ENCODE data around the gene COL4A2.

COL4A2 gene

GRCh38 chr13:110470272-110471009, 163.4 kb downstream of the COL4A2 start:
- Histone ChIP-seq H3K36me3 (ENCODE audit: control insufficient read depth, insufficient read depth, low read length) (peaks cover 38% of the 10 kb centered on the region), H3K4me1 (ENCODE audit: control insufficient read depth, insufficient read depth, low read length) (peaks cover 13% of the 10 kb centered on the region), H3K9me3 (ENCODE audit: control insufficient read depth, low read length) (no peaks in the 10 kb centered on the region), H3K27ac (ENCODE audit: insufficient read depth, low read depth, low read length, poor library complexity, severe bottlenecking) (no peak overlapping the region), H3K27me3 (ENCODE audit: control insufficient read depth, insufficient read depth, low read length, poor library complexity, severe bottlenecking) (no peaks in the 10 kb centered on the region), H3K4me3 (ENCODE audit: insufficient read depth, low read depth, low read length) (no peak overlapping the region)
- 94 to 95% methylated on average over 14 of the region's 14 CpGs for WGBS, 2 experiments

- Histone ChIP-seq H3K9me3 (ENCODE audit: control insufficient read depth, low read length) (no peaks in the 10 kb centered on the region), H3K36me3 (ENCODE audit: control insufficient read depth, insufficient read depth, low read length) (peaks cover 38% of the 10 kb centered on the region), H3K27me3 (ENCODE audit: control insufficient read depth, insufficient read depth, low read length, poor library complexity, severe bottlenecking) (no peaks in the 10 kb centered on the region), H3K4me3 (ENCODE audit: insufficient read depth, low read depth, low read length) (no peak overlapping the region), H3K27ac (ENCODE audit: insufficient read depth, low read depth, low read length, poor library complexity, severe bottlenecking) (no peak overlapping the region), H3K4me1 (ENCODE audit: control insufficient read depth, insufficient read depth, low read length) (peaks cover 8% of the 10 kb centered on the region)
- WGBS, 2 experiments, result 94 to 95% methylated on average over 14 of the region's 14 CpGs
These were observed 164.2 kb downstream of the COL4A2 start for GRCh38 chr13:110471156-110471832.

GRCh38 chr13:110471833-110472162, 164.7 kb downstream of the COL4A2 start:
- 88 to 92% methylated on average over 6 of the region's 7 CpGs for WGBS, 2 experiments
- H3K9me3 ChIP-seq (ENCODE audit: control insufficient read depth, low read length), result no peaks in the 10 kb centered on the region
- H3K4me1 ChIP-seq (ENCODE audit: control insufficient read depth, insufficient read depth, low read length), result peaks cover 3% of the 10 kb centered on the region
- H3K4me3 ChIP-seq (ENCODE audit: insufficient read depth, low read depth, low read length), result no peak overlapping the region
- peaks cover 41% of the 10 kb centered on the region for H3K36me3 ChIP-seq (ENCODE audit: control insufficient read depth, insufficient read depth, low read length)
- no peaks in the 10 kb centered on the region for H3K27me3 ChIP-seq (ENCODE audit: control insufficient read depth, insufficient read depth, low read length, poor library complexity, severe bottlenecking)
- no peak overlapping the region for H3K27ac ChIP-seq (ENCODE audit: insufficient read depth, low read depth, low read length, poor library complexity, severe bottlenecking)

- 96 to 97% methylated on average over 14 of the region's 14 CpGs for WGBS, 2 experiments
- Histone ChIP-seq H3K4me1 (ENCODE audit: control insufficient read depth, insufficient read depth, low read length) (no peaks in the 10 kb centered on the region), H3K4me3 (ENCODE audit: insufficient read depth, low read depth, low read length) (no peak overlapping the region), H3K27ac (ENCODE audit: insufficient read depth, low read depth, low read length, poor library complexity, severe bottlenecking) (no peak overlapping the region), H3K27me3 (ENCODE audit: control insufficient read depth, insufficient read depth, low read length, poor library complexity, severe bottlenecking) (no peaks in the 10 kb centered on the region), H3K9me3 (ENCODE audit: control insufficient read depth, low read length) (no peaks in the 10 kb centered on the region), H3K36me3 (ENCODE audit: control insufficient read depth, insufficient read depth, low read length) (peaks cover 43% of the 10 kb centered on the region)
These were observed 165.9 kb downstream of the COL4A2 start for GRCh38 chr13:110472904-110473563.

- Histone ChIP-seq H3K9me3 (ENCODE audit: control insufficient read depth, low read length) (no peaks in the 10 kb centered on the region), H3K4me1 (ENCODE audit: control insufficient read depth, insufficient read depth, low read length) (peaks cover 10% of the 10 kb centered on the region), H3K27ac (ENCODE audit: insufficient read depth, low read depth, low read length, poor library complexity, severe bottlenecking) (no peak overlapping the region), H3K27me3 (ENCODE audit: control insufficient read depth, insufficient read depth, low read length, poor library complexity, severe bottlenecking) (no peaks in the 10 kb centered on the region), H3K4me3 (ENCODE audit: insufficient read depth, low read depth, low read length) (no peak overlapping the region), H3K36me3 (ENCODE audit: control insufficient read depth, insufficient read depth, low read length) (peaks cover 40% of the 10 kb centered on the region)
- WGBS, 2 experiments, result 92 to 93% methylated on average over 21 of the region's 21 CpGs
These were observed 167.6 kb downstream of the COL4A2 start for GRCh38 chr13:110474713-110475112.

GRCh38 chr13:110475117-110475516, 168.0 kb downstream of the COL4A2 start:
- Histone ChIP-seq H3K27ac (ENCODE audit: insufficient read depth, low read depth, low read length, poor library complexity, severe bottlenecking) (no peak overlapping the region), H3K36me3 (ENCODE audit: control insufficient read depth, insufficient read depth, low read length) (peaks cover 38% of the 10 kb centered on the region)
- 96% methylated on average over 9 of the region's 9 CpGs for WGBS, 2 experiments

GRCh38 chr13:110475550-110476219, 168.6 kb downstream of the COL4A2 start:
- Histone ChIP-seq H3K36me3 (ENCODE audit: control insufficient read depth, insufficient read depth, low read length) (peaks cover 38% of the 10 kb centered on the region), H3K27ac (ENCODE audit: insufficient read depth, low read depth, low read length, poor library complexity, severe bottlenecking) (no peak overlapping the region), H3K4me3 (ENCODE audit: insufficient read depth, low read depth, low read length) (no peak overlapping the region), H3K9me3 (ENCODE audit: control insufficient read depth, low read length) (no peaks in the 10 kb centered on the region), H3K4me1 (ENCODE audit: control insufficient read depth, insufficient read depth, low read length) (peaks cover 13% of the 10 kb centered on the region), H3K27me3 (ENCODE audit: control insufficient read depth, insufficient read depth, low read length, poor library complexity, severe bottlenecking) (no peaks in the 10 kb centered on the region)
- 93 to 95% methylated on average over 18 of the region's 18 CpGs for WGBS, 2 experiments

More at GRCh38 chr13:110475117-110475516, 168.0 kb downstream of the COL4A2 start:
- Histone ChIP-seq H3K9me3 (ENCODE audit: control insufficient read depth, low read length) (no peaks in the 10 kb centered on the region), H3K27me3 (ENCODE audit: control insufficient read depth, insufficient read depth, low read length, poor library complexity, severe bottlenecking) (no peaks in the 10 kb centered on the region), H3K4me3 (ENCODE audit: insufficient read depth, low read depth, low read length) (no peak overlapping the region), H3K4me1 (ENCODE audit: control insufficient read depth, insufficient read depth, low read length) (peaks cover 13% of the 10 kb centered on the region)

GRCh38 chr13:110476220-110476617, 169.1 kb downstream of the COL4A2 start:
- Histone ChIP-seq H3K36me3 (ENCODE audit: control insufficient read depth, insufficient read depth, low read length) (peaks cover 36% of the 10 kb centered on the region), H3K4me3 (ENCODE audit: insufficient read depth, low read depth, low read length) (no peak overlapping the region), H3K4me1 (ENCODE audit: control insufficient read depth, insufficient read depth, low read length) (peaks cover 13% of the 10 kb centered on the region), H3K9me3 (ENCODE audit: control insufficient read depth, low read length) (no peaks in the 10 kb centered on the region), H3K27me3 (ENCODE audit: control insufficient read depth, insufficient read depth, low read length, poor library complexity, severe bottlenecking) (no peaks in the 10 kb centered on the region), H3K27ac (ENCODE audit: insufficient read depth, low read depth, low read length, poor library complexity, severe bottlenecking) (no peak overlapping the region)
- 97% methylated on average over 12 of the region's 12 CpGs for WGBS, 2 experiments

- H3K9me3 ChIP-seq (ENCODE audit: control insufficient read depth, low read length), result no peaks in the 10 kb centered on the region
- no peaks in the 10 kb centered on the region for H3K27me3 ChIP-seq (ENCODE audit: control insufficient read depth, insufficient read depth, low read length, poor library complexity, severe bottlenecking)
- peaks cover 27% of the 10 kb centered on the region for H3K36me3 ChIP-seq (ENCODE audit: control insufficient read depth, insufficient read depth, low read length)
- no peak overlapping the region for H3K27ac ChIP-seq (ENCODE audit: insufficient read depth, low read depth, low read length, poor library complexity, severe bottlenecking)
- no peak overlapping the region for H3K4me3 ChIP-seq (ENCODE audit: insufficient read depth, low read depth, low read length)
- peaks cover 13% of the 10 kb centered on the region for H3K4me1 ChIP-seq (ENCODE audit: control insufficient read depth, insufficient read depth, low read length)
- WGBS, 2 experiments, result 91 to 95% methylated on average over 4 of the region's 4 CpGs
These were observed 170.7 kb downstream of the COL4A2 start for GRCh38 chr13:110477706-110478245.
